Thyroid gland (tissue), 4 donors: ENCODE data around the gene KCNJ5.

Experiments
- POLR2A ChIP-seq, 2 donors: fragments of 450-650 bp; IDR thresholded peaks; one replicate each; pipeline ENCODE4 v1.6.1; 2017; ENCODE audit warnings: antibody characterized with exemption in 2 of 2, mild to moderate bottlenecking in 2 of 2, moderate library complexity in 1 of 2
- TF ChIP-seq, protein P1 (sequence below), 6 experiments: fragments of 200-600 bp in 3 of 6; fragments of 450-650 bp in 3 of 6; sonication (generic) in 3 of 6; IDR thresholded peaks; one replicate each; pipeline ENCODE4 v1.5.1; 2016 to 2019; ENCODE audit warnings: antibody characterized with exemption in 6 of 6, mild to moderate bottlenecking in 2 of 6, inconsistent platforms in 1 of 6, moderate library complexity in 1 of 6

- TF ChIP-seq, protein P1, sequence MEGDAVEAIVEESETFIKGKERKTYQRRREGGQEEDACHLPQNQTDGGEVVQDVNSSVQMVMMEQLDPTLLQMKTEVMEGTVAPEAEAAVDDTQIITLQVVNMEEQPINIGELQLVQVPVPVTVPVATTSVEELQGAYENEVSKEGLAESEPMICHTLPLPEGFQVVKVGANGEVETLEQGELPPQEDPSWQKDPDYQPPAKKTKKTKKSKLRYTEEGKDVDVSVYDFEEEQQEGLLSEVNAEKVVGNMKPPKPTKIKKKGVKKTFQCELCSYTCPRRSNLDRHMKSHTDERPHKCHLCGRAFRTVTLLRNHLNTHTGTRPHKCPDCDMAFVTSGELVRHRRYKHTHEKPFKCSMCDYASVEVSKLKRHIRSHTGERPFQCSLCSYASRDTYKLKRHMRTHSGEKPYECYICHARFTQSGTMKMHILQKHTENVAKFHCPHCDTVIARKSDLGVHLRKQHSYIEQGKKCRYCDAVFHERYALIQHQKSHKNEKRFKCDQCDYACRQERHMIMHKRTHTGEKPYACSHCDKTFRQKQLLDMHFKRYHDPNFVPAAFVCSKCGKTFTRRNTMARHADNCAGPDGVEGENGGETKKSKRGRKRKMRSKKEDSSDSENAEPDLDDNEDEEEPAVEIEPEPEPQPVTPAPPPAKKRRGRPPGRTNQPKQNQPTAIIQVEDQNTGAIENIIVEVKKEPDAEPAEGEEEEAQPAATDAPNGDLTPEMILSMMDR (IDR thresholded peaks at IDR 0.05) = no peak
- TF ChIP-seq POLR2A (IDR thresholded peaks at IDR 0.05) = no peak
Observed at GRCh38 chr11:128961645-128962044, 70.5 kb downstream of the KCNJ5 start.
